SK-N-SH (cell line): ENCODE data around the gene RAD51B. TPM values are rescaled to one million over a fixed set of nuclear protein-coding genes. Genes with fewer than 3 reads are reported as not detected.

Experiments
- CTCF ChIA-PET: fragments of 300-600, 350-600 bp; formaldehyde crosslinking; extraction: SDS; loops from one replicate; lab custom pipeline; 2021; lab: Yijun Ruan, JAX
- POLR2A ChIA-PET: fragments of 350-600 bp; sonication (Branson Sonifier 250); formaldehyde crosslinking; extraction: SDS; loops from one replicate; lab custom pipeline; 2020; ENCODE audit warnings: antibody characterized with exemption, inconsistent platforms; lab: Yijun Ruan, JAX
- DNase-seq: peaks from one replicate; pipeline ENCODE4 v3.0.0; 2012
- H2AFZ ChIP-seq: fragments of 200-600 bp; sonication (generic); 2 replicates; pipeline ENCODE4 v1.8.1; 2016; ENCODE audit warnings: antibody characterized with exemption, mild to moderate bottlenecking, low read depth
- H3F3A ChIP-seq: fragments of 200-600 bp; sonication (generic); replicated peaks from 2 replicates; pipeline ENCODE3; 2016; ENCODE audit warnings: antibody characterized with exemption, mild to moderate bottlenecking; ENCODE audit not compliant: insufficient read depth
- H3K27ac ChIP-seq, 2 experiments: fragments of 200-500 bp in 1 of 2; fragments of 200-600 bp in 1 of 2; sonication (Bioruptor generic) in 1 of 2; sonication (generic), shearing (Covaris generic) in 1 of 2; 2 replicates each; pipeline versions ENCODE4 v1.5.1 to v1.6.1; 2014 to 2016; ENCODE audit warnings: low read depth in 2 of 2, inconsistent platforms in 1 of 2, low read length in 1 of 2, mild to moderate bottlenecking in 1 of 2, mixed read lengths in 1 of 2
- H3K27me3 ChIP-seq: fragments of 200-600 bp; sonication (generic), shearing (Covaris generic); 2 replicates; pipeline ENCODE4 v1.6.1; 2016; ENCODE audit warnings: mixed run types; ENCODE audit not compliant: insufficient read depth
- H3K36me3 ChIP-seq, 2 experiments: fragments of 200-500 bp in 1 of 2; fragments of 200-600 bp in 1 of 2; sonication (Bioruptor generic) in 1 of 2; sonication (generic) in 1 of 2; replicated peaks in 1 of 2; 2 replicates each; pipeline versions ENCODE3 to v1.5.1; 2014 to 2016; ENCODE audit warnings: low read length in 1 of 2, mild to moderate bottlenecking in 1 of 2; ENCODE audit not compliant: insufficient read depth in 2 of 2, control insufficient read depth in 1 of 2
- H3K4me1 ChIP-seq, 2 experiments: fragments of 200-500 bp in 1 of 2; fragments of 200-600 bp in 1 of 2; sonication (Bioruptor generic) in 1 of 2; sonication (generic), shearing (Covaris generic) in 1 of 2; 2 replicates each; pipeline versions ENCODE4 v1.5.1 to v1.6.1; 2014 to 2016; ENCODE audit warnings: low read depth in 1 of 2, low read length in 1 of 2, mixed run types in 1 of 2; ENCODE audit not compliant: insufficient read depth in 2 of 2, control insufficient read depth in 1 of 2
- H3K4me2 ChIP-seq: fragments of 200-600 bp; sonication (generic), shearing (Covaris generic); 2 replicates; pipeline ENCODE4 v1.6.1; 2017; ENCODE audit warnings: mixed run types
- H3K4me3 ChIP-seq, 2 experiments: fragments of 200-500 bp in 1 of 2; fragments of 200-600 bp in 1 of 2; sonication (Bioruptor generic) in 1 of 2; sonication (generic), shearing (Covaris generic) in 1 of 2; 2 replicates each; pipeline versions ENCODE4 v1.5.1 to v1.8.1; 2014 to 2016; ENCODE audit warnings: low read depth in 2 of 2, inconsistent platforms in 1 of 2, low read length in 1 of 2, mild to moderate bottlenecking in 1 of 2, mixed read lengths in 1 of 2, moderate library complexity in 1 of 2
- H3K79me2 ChIP-seq: fragments of 200-600 bp; sonication (generic); 2 replicates; pipeline ENCODE4 v1.8.1; 2017; ENCODE audit warnings: mild to moderate bottlenecking; ENCODE audit not compliant: insufficient read depth
- H3K9ac ChIP-seq: fragments of 200-600 bp; sonication (generic); 2 replicates; pipeline ENCODE4 v1.6.1; 2017; ENCODE audit warnings: mixed run types
- H3K9me2 ChIP-seq: fragments of 200-600 bp; sonication (generic); 2 replicates; pipeline ENCODE4 v1.6.1; 2017; ENCODE audit warnings: mixed run types
- H3K9me3 ChIP-seq: fragments of 200-600 bp; sonication (generic); 2 replicates; pipeline ENCODE4 v1.6.1; 2017; ENCODE audit warnings: mixed run types, mild to moderate bottlenecking, moderate library complexity
- H4K20me1 ChIP-seq: fragments of 200-600 bp; sonication (generic); 2 replicates; pipeline ENCODE4 v1.6.1; 2017; ENCODE audit warnings: mild to moderate bottlenecking, mixed run types; ENCODE audit not compliant: insufficient read depth
- CHD2 ChIP-seq: fragments of 150-350 bp; IDR thresholded peaks from 2 replicates; pipeline ENCODE4 v1.6.1; 2018; ENCODE audit warnings: low read length; ENCODE audit not compliant: partially characterized antibody
- EP300 ChIP-seq, 2 experiments: IDR thresholded peaks; 2 replicates each; pipeline versions ENCODE4 v1.4.0 to v1.6.1; 2012; ENCODE audit warnings: borderline replicate concordance in 1 of 2, low read depth in 1 of 2, low read length in 1 of 2
- FOXJ3 ChIP-seq: sonication (generic); formaldehyde crosslinking; IDR thresholded peaks from 2 replicates; pipeline ENCODE4 v1.5.1; 2020; ENCODE audit warnings: mild to moderate bottlenecking, missing genetic modification reagents
- FOXM1 ChIP-seq: IDR thresholded peaks from 2 replicates; pipeline ENCODE4 v1.4.0; 2012; ENCODE audit warnings: low read depth, mild to moderate bottlenecking
- GABPA ChIP-seq: IDR thresholded peaks from 2 replicates; pipeline ENCODE4 v1.4.0; 2012; ENCODE audit warnings: low read depth, mild to moderate bottlenecking
- MEF2A ChIP-seq: IDR thresholded peaks from 2 replicates; pipeline ENCODE4 v1.4.0; 2012; ENCODE audit warnings: low read depth, borderline replicate concordance
- NFIC ChIP-seq: IDR thresholded peaks from 2 replicates; pipeline ENCODE4 v1.4.0; 2012; ENCODE audit warnings: borderline replicate concordance
- NRF1 ChIP-seq: IDR thresholded peaks from 2 replicates; pipeline ENCODE4 v1.6.1; 2012; ENCODE audit warnings: low read depth, mild to moderate bottlenecking, low read length
- POLR2AphosphoS5 ChIP-seq: IDR thresholded peaks from 2 replicates; pipeline ENCODE4 v1.6.1; 2012; ENCODE audit warnings: low read depth, low read length
- RFX5 ChIP-seq: IDR thresholded peaks from 2 replicates; pipeline ENCODE4 v1.6.1; 2012; ENCODE audit warnings: mild to moderate bottlenecking, improper control_type of control experiment, low read length
- SIN3A ChIP-seq: IDR thresholded peaks from 2 replicates; pipeline ENCODE4 v1.6.1; 2012; ENCODE audit warnings: low read depth, mild to moderate bottlenecking, low read length, moderate library complexity, borderline replicate concordance
- WGBS: methylation state at CpG from one replicate; pipeline ENCODE4 v1.1.6; 2017; ENCODE audit warnings: low lambda C conversion rate; 5-methylcytosine and 5-hydroxymethylcytosine counted together
- polyA plus RNA-seq, 3 experiments: library from polyadenylated mRNA; depleted of rRNA; stranded (reverse); fragments of >200 nt; gene quantifications; 2 replicates each; pipeline ENCODE4 v1.2.3, GENCODE V29; 2012
- TF ChIP-seq, protein P1 (sequence below): IDR thresholded peaks from 2 replicates; pipeline ENCODE4 v1.4.0; 2012; ENCODE audit warnings: low read depth, borderline replicate concordance
- TF ChIP-seq, protein P2 (sequence below): IDR thresholded peaks from 2 replicates; pipeline ENCODE4; 2012
- TF ChIP-seq, protein P3 (sequence below): IDR thresholded peaks from 2 replicates; pipeline ENCODE4 v1.4.0; 2012; ENCODE audit warnings: low read depth

RAD51B gene
- polyA plus RNA-seq, 1 of the 3 experiments (the other 2 are of a cell fraction): 6.0 TPM

DNA sequence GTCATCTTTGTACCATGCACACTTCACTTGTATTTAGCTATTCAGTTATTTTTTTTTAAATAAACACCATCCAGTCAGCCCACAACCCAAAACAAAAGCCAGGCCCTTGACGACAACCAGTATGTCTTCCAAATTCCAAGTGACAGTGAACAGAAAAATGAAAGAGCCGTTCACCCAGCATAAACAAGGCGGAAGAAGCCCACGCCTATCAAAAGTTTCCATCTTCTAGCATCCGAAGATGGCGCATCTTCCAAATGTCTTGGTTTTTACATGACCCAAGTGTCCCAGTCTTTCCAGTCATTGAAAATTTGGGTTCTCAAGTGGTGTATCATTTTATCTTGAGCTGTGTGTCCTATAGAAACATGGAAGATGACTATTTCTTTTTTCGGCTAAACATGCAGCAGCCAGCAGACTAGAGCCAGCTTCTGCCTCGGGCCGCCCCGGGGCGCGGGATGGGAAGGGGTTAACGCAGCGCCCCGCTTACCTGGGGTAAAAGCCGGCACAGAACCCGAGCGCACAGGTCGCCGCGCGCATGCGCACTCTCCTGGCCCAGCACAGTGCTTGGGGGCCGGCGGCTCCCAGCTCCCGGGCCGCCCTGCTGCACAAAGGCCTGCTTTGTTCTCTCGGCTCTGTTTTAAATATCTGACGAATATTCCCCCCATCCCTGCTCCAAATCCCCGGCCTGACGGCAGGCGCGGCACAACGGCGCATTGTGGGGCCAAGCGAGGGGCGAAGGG is 808.5 kb downstream of the RAD51B start:
- no peaks in the 10 kb centered on the region for H3K36me3 ChIP-seq
- no peaks in the 10 kb centered on the region for H3F3A ChIP-seq
- no peaks in the 10 kb centered on the region for H4K20me1 ChIP-seq
- H3K9me3 ChIP-seq: no peaks in the 10 kb centered on the region
- CTCF ChIA-PET: interaction anchor here (1.2 kb wide), 1 partner anchor 12 kb away, joined by 3 read pairs; no protein-coding TSS in a partner anchor
- POLR2A ChIA-PET: no interaction called here
- H3K27me3 ChIP-seq: no peaks in the 10 kb centered on the region
- 93% methylated on average over 31 of the region's 37 CpGs for WGBS
- no peak overlapping the region for H3K4me2 ChIP-seq
- no peak overlapping the region for H3K27ac ChIP-seq
- DNase-seq: no peak
- H3K4me1 ChIP-seq: no peaks in the 10 kb centered on the region
- H3K9ac ChIP-seq: no peak overlapping the region
- TF ChIP-seq, protein P1, sequence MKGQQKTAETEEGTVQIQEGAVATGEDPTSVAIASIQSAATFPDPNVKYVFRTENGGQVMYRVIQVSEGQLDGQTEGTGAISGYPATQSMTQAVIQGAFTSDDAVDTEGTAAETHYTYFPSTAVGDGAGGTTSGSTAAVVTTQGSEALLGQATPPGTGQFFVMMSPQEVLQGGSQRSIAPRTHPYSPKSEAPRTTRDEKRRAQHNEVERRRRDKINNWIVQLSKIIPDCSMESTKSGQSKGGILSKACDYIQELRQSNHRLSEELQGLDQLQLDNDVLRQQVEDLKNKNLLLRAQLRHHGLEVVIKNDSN: no peak
- TF ChIP-seq NFIC (no peak), EP300 (IDR thresholded peaks at IDR 0.05; ENCODE audit: borderline replicate concordance in 1 of 2, low read depth in 1 of 2, low read length in 1 of 2) (no peak), RFX5 (no peak), SIN3A (no peak)
- TF ChIP-seq, protein P2, sequence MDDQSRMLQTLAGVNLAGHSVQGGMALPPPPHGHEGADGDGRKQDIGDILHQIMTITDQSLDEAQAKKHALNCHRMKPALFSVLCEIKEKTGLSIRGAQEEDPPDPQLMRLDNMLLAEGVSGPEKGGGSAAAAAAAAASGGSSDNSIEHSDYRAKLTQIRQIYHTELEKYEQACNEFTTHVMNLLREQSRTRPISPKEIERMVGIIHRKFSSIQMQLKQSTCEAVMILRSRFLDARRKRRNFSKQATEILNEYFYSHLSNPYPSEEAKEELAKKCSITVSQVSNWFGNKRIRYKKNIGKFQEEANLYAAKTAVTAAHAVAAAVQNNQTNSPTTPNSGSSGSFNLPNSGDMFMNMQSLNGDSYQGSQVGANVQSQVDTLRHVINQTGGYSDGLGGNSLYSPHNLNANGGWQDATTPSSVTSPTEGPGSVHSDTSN: no peak
- TF ChIP-seq, all 33 proteins: peak for 0
- no peak overlapping the region for H3K4me3 ChIP-seq
- H3K9me2 ChIP-seq: no peaks in the 10 kb centered on the region
- no peak overlapping the region for H2AFZ ChIP-seq
- no peaks in the 10 kb centered on the region for H3K79me2 ChIP-seq

DNA sequence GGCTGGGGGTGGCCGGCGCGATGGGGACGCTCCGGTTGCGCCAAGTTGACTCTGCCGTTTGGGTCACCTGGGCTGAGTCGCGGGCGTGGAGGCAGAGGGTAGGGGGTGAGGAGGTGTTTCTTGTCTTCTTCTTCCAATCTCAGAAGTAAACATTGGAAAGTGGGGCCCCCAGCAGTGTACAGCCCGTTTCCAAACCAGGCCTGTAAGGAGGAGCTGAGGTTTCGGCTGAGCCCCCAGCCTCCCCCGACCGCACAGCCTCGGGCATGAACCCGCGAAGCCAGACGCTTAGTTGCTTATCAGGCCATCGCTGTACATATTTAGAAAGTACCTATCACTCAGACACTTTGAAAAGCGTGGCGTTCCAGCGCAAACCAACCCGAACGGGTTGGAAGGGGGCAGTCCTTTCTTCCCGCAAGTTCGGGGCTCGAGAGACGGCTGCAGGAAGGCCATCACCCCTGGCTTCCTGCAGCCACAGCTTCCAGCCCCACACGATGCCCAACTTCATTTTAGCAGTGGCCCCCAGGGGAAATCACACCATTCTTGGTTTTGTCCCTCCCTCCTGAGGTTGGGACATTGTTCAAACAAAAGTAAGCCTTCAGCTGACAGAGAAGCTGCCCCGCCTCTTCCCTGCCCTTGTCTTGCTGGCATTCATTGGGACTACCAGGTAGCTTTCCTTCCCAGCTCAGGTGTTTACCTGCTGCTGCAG is 809.2 kb downstream of the RAD51B start:
- TF ChIP-seq CHD2: no peak
- no peak for TF ChIP-seq FOXJ3 (CRISPR knock-in tag)
- no peak for TF ChIP-seq POLR2AphosphoS5
- TF ChIP-seq GABPA: no peak
- no peak for TF ChIP-seq NRF1
- TF ChIP-seq FOXM1: no peak
- no peak for TF ChIP-seq MEF2A
- TF ChIP-seq, protein P3, sequence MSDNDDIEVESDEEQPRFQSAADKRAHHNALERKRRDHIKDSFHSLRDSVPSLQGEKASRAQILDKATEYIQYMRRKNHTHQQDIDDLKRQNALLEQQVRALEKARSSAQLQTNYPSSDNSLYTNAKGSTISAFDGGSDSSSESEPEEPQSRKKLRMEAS: no peak
- no peaks in the 10 kb centered on the region for H3K9me3 ChIP-seq
- no peaks in the 10 kb centered on the region for H3K27me3 ChIP-seq
- no peak for DNase-seq
- no peaks in the 10 kb centered on the region for H3K9me2 ChIP-seq
- H3K9ac ChIP-seq: no peak overlapping the region
- H3K4me3 ChIP-seq: no peak overlapping the region
- H3K79me2 ChIP-seq: no peaks in the 10 kb centered on the region
- no peaks in the 10 kb centered on the region for H3K36me3 ChIP-seq
- ChIA-PET POLR2A (interaction anchor here (0.7 kb wide), 1 partner anchor 146 kb away, joined by 3 read pairs; no protein-coding TSS in a partner anchor), CTCF (interaction anchor here (1.5 kb wide), 1 partner anchor 10 kb away, joined by 4 read pairs; no protein-coding TSS in a partner anchor)
- H3F3A ChIP-seq: no peaks in the 10 kb centered on the region
- no peak overlapping the region for H2AFZ ChIP-seq
- H3K4me1 ChIP-seq: no peaks in the 10 kb centered on the region; a peak in 1 of 4 replicates
- 95% methylated on average over 26 of the region's 30 CpGs for WGBS
- no peak overlapping the region for H3K27ac ChIP-seq
- H4K20me1 ChIP-seq: no peaks in the 10 kb centered on the region
- no peak overlapping the region for H3K4me2 ChIP-seq
